Stimulated activated CD8-positive, alpha-beta memory T cell treated with anti-CD3 and anti-CD28 coated beads, Interleukin-12 subunit alpha, Interleukin-12 subunit beta, amount 100 ng/mL, for 1 hour (primary cell): Measurements from ENCODE around the gene CYP26C1.
A peak's percentile ranks its signal among the peaks of the same experiment; 100 is the strongest.
"Not testable (repeated sequence)": the region's sequence is repeated elsewhere in the genome, so short reads cannot be mapped to it uniquely, and the experiment has no call there.

Experiments
- DNase-seq: peaks from one replicate; pipeline ENCODE4 v3.0.0-alpha.2; 2020; ENCODE audit warnings: low read depth

Gene CYP26C1

DNA sequence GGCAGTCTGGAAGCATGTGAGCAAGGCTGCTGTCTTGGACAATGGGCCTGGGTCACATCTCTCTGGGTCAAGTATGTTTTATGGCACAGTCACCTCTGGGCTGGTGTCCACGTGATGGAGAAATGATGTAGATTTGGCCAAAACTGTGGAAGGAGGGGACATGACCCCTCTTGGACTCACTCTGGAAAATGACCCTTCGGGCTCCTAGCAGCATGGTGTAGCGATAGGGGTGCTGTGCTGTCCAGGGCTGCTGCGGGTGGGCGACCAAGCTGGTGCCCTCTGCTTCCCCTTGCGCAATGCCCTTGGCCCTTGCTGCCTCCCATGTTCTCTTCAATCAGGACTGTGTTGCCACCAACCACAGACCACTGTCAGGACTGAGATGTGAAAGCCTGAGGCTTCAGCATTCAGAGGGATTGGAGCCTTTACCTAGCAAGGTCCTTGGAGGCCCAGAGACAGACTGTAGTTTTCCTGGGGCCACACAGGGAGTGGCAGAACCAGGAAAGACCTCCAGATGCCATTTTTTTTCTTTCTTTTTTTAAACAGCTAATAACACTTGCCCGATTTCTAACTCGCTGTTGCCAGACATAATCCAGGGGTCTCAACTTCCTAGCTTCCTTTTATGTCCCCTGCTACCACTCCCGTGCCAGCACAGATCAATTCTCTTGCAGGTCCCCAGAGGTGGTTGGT, 19.2 kb downstream of the CYP26C1 start:
- DNase-seq: no peak

- peak; percentile 20 for DNase-seq
Measured at GRCh38 chr10:93080350-93081046, 19.9 kb downstream of the CYP26C1 start.

DNA sequence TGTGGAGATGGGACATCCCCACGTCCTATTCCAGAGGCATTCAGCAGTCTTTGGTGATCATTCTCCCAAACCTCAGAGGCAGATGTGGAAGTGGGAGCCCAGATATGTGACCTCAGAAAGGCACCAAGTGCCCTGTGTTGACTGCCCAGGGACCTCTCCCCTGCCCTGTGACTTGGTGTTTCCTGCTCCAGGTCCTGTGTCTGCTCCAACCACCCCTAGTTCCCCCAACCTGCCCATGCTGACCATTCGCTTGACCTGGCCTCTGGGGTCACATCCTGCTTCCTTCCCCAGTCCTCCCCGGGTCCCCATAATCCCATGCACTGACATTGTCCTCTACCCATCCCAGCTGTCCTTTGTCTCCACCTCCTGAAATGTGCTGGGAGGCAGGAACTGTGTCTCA, 20.7 kb downstream of the CYP26C1 start:
- no peak for DNase-seq

DNA sequence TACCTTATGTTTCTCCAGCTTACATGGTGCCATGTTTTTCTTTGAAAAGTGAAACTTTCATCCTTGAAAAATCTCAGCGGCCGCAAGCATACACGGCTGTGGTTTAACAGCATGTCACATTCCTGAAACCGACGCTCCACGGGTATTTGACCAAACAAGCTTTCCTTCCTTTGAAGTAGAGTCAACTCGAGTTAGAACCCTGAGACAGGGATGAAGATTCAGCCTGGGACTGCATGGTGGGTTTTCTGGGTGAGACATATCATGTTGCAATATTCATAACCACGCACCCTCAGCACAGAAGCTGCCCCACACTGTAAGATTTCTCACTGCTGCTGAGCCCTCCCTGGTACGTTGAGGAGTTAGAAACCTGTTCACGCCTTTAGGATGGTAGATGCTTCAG, 21.2 kb downstream of the CYP26C1 start:
- DNase-seq: no peak

GRCh38 chr10:93083743-93084539, 23.3 kb downstream of the CYP26C1 start:
- no peak for DNase-seq

DNA sequence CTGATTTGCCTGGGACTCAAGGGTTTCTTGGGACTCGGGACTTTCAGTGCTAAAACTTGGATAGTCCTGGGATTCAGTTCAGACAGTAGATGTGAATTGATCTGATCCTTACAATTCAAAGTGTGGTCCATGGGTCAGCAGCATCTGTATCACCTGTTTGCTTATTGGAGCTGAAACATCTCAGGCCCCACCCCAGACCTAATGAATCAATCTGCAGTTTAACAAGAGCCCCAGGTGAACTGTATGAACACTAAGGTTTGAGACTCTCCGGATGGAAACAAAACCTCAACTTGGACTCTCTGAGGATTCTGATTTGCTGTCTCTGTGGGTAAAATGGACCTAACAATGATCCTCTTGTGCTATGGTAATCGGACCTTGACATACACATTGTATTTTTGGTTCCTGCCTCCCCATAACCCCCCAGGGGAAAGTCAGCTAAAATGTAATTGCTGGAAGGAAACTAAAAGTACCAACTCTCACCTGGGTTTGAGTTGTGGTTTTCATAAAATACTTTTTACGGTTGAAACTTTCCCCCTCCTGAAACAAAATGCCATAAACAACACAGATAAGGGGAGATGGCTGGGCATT, 24.8 kb downstream of the CYP26C1 start:
- no peak for DNase-seq

DNA sequence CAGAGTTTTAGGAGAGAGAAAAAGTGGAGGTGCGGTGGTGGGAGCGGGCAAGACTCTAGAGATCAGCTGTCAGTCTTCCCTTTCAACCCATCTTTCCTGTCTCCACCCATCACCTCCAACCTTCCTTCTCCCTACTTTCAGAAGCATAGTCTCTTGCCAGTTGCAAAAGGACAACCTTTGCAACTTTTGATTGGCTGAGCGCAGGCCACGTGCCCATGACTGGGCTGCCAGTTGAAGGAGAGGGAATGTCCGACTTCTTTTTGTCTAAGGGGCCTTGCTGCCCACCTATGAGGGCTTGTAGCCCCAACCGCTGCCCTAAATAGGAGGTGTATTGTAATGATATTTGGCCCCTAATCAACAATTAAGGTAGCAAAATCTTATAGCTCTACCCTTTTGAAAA, 25.7 kb downstream of the CYP26C1 start:
- DNase-seq: no peak

GRCh38 chr10:93087846-93088245, 27.2 kb downstream of the CYP26C1 start:
- DNase-seq: no peak

DNA sequence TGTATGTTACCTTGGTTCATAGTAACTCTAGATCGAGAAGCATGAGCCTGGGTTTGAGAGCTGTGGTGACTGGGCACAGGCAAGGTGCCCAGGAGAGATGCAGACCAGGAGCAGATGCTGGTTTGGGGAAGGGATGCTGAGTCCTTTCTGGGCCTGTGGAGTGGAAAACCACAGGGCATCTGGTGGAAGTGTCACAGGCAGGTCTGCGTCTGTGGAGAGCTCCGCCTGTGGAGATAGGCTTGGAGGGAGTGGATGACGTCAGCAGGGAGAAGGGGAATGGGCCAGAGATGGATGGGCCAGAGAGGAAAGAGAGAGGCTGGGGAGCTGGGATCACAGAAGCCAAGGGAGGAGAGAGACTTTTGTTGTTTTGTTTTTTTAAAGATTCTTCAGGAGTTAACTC, 27.9 kb downstream of the CYP26C1 start:
- DNase-seq: no peak

- no peak for DNase-seq
Measured at GRCh38 chr10:93090619-93091018, 30.0 kb downstream of the CYP26C1 start.

GRCh38 chr10:93091960-93092359, 31.4 kb downstream of the CYP26C1 start:
- DNase-seq: no peak

DNA sequence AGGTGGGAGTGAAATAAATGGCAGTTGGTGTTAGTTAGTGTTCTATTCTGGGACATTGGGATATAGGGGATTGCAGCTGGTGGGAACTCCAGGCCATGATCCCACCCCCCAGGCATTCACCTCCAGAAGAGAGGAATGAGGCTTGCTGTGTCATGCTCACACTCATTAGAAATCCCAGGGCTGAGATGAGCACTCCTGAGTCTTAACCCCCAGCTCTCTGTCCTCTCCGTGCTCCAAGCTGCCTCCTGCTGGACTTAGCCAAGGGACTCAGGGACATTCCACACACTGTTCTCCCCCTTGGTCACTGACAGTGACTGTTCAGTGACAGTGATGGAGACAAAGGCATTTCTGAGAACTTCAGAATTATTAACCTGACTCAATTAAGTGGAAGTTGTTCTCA, 34.6 kb downstream of the CYP26C1 start:
- no peak for DNase-seq

GRCh38 chr10:93096901-93097300, 36.3 kb downstream of the CYP26C1 start:
- DNase-seq: no peak

DNA sequence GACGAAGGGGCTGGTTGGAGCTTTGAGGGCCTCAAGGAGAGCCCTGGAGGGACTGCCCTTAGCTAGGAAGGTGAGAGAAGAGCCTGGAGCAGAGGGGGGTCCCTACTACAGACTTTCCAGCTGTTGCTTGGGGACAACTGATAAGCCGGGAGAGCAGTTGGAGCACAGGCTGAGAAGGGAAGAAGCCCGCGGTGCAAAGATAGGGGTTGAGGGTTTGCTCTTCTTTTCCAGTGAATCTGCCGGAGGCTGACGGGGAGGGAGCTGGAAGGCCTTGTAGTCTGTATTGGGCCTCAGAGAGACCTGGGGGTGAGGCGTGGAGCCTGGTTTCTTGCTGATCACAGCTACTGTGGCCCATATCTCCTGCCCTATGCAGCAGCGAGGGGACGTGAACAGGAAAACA, 36.8 kb downstream of the CYP26C1 start:
- no peak for DNase-seq

DNA sequence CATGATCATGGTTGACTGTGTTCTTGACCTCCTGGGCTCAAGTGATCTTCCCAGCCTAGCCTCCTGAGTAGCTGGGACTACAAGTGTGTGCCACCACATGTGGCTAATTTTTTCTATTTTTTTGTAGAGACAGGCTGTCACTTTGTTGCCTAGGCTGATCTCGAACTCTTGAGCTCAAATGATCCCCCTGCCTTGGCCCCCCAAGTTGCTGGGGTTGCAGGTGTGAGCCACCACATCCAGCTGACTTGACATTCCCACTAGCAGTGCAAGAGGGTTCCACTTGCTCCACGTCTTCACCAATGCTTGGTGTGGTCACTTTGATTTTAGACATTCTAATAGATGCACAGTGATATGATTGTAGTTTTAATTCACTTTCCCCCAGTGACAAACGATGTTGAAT, 38.2 kb downstream of the CYP26C1 start:
- DNase-seq: no peak

GRCh38 chr10:93099670-93100069, 39.1 kb downstream of the CYP26C1 start:
- DNase-seq: no peak

DNA sequence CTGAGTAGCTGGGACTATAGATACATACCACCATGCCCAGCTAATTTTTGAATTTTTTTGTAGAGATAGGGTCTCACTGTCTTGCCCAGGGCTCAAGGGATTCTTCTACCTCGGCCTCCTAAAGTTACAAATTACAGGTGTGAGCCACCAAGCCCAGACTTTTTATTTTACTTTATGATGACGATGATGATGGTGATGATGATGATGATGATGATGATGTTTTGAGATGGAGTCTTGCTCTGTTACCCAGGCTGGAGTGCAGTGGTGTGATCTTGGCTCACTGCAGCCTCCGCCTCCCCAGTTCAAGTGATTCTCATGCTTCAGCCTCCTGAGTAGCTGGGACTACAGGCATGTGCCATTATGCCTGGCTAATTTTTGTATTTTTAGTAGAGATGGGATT, 40.5 kb downstream of the CYP26C1 start:
- not testable (repeated sequence) for DNase-seq

- DNase-seq: no peak
Measured at GRCh38 chr10:93103953-93104352, 43.4 kb downstream of the CYP26C1 start.

DNA sequence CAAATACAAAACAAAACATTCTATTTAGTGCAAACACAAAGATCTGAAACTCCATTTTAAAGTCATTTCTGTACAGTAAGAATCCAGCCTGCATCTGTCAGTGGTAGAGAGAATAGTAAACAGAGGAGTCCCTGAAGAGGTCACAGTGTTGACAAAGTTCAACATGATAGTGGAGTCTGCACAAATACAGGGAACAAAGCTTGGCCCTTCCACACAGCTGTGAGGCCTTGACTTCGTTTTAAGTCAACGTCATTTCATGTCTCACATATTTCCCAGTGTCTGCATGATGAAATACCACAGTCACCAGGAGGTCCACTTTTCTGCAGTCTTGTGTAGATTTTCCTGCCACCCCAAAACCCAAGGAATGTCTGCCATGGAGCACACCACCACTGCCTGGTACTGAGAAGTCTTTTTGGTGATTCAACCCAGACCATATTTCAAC, 46.1 kb downstream of the CYP26C1 start:
- DNase-seq: no peak

DNA sequence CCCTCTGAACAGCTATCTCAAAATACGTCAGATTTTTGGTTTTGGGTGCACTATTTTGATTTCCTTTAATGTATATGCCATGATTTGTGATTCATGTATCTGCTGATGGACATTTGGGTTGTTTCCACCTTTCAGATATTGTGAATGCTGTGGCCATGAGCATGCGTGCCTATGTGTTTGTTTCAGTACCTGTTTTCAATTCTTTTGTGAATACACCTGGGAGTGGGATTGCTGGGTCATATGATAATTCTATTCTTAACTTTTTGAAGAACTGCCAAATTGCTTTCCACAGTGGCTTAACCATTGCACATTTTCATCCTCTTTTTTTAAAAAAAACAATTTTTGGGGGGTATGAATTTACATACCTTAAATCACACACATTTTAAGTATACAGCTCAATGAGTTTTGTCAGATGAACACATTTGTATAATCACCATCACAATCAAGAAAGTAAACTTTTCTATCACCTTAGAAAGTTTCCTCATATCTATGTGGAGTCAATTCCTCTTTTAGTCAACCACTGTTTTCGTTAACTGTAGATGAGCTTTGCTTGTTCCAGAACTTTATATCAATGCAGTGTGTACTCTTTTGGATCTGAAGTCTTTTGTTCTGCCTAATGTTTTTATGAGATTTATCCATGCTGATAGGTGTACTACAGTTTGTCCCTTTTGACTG, 50.0 kb downstream of the CYP26C1 start:
- no peak for DNase-seq

GRCh38 chr10:93113042-93113441, 52.4 kb downstream of the CYP26C1 start:
- DNase-seq: no peak
